ENCODE results near the gene NLE1.
A peak's percentile ranks its signal among the peaks of the same experiment; 100 is the strongest.
"Not testable (repeated sequence)": the region's sequence is repeated elsewhere in the genome, so short reads cannot be mapped to it uniquely, and the experiment has no call there.

Gene NLE1
- total RNA-seq, result 25.1 reads per million, percentile 52 among the genes with 10 or more reads in this experiment

GRCh38 chr17:35141681-35142466 is at the start of gene NLE1:
NLE1 (minus strand) TSS chr17:35142303; CDS start chr17:35142275, 28 bp downstream.
- peak; percentile 83 for DNase-seq

DNA sequence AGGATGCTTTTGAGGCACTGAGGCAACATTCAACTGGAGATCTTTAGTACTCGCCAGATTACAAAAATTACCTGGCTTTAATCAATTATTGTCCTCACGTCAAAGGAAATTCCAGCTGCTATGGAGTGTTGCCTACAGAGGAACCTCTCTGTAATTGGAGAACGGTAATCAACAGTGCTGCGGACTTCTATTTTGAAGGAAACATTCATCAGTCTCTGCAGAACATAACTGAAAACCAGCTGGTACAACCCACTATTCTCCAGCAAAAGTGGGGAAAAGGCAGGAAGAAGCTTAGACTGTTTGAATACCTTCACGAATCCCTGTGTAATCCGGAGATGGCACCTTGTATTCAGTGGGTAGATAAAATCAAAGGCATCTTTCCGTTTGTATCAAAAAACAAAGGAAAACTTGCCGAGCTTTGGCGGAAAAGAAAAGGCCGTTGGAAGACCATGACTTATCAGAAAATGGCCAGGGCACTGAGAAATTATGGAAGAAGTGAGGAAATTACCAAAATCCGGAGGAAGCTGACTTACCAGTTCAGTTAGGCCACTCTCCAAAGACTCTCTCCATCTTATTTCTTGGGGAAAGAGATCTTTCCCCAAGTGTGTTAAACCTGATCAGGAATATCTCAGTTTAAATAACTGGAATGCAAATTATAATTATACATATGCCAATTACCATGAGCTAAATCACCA is 49.0 kb upstream of the NLE1 start:
- no peak for DNase-seq

- no peak for DNase-seq
These were observed 47.2 kb upstream of the NLE1 start for GRCh38 chr17:35189291-35189690.

DNA sequence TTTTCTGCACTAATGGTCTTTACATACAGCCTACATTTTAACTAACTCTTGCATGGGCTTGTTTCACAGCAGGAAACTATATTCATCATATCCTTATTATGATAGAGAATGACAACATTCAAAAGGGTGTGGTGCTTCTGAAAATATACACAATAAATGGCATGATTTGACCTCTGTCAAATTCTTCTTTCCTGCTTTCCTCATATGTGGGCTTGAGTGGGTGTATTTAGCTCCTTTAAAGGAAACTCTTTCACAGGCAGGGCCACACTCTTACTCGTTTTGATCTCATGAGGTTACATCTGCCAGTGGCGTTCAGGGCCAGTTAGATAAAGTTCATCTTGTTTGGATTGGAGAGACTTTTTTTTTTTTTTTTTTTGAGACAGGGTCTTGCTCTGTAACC is 46.0 kb upstream of the NLE1 start:
- DNase-seq, result no peak

GRCh38 chr17:35187481-35187880 is 45.4 kb upstream of the NLE1 start:
- no peak for DNase-seq

- no peak for DNase-seq
These were observed 43.7 kb upstream of the NLE1 start for GRCh38 chr17:35185849-35186248.

DNA sequence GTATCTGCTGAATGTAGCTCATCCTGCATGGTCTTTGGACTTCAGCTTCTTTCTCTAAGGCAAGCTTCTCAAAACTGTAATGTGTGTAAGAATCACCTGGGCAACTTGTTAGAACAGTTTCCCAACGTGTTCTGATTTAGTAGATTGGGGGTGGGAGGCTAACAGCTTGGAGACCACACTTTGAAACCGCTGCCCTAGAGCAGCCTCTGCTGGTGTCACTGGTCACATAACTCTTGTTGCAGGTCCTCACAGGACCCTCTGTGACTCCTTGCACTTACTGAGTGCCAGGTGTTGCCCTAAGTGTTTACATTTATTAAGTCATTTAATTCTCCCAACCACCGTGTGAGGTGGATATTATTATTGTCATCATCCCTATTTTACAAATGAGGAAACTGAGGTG is 42.2 kb upstream of the NLE1 start:
- DNase-seq, result no peak

GRCh38 chr17:35183332-35183731 is 41.2 kb upstream of the NLE1 start:
- DNase-seq, result no peak

GRCh38 chr17:35179379-35179778 is 37.3 kb upstream of the NLE1 start:
- not testable (repeated sequence) for DNase-seq

- DNase-seq, result no peak
These were observed 34.8 kb upstream of the NLE1 start for GRCh38 chr17:35176897-35177296.

DNA sequence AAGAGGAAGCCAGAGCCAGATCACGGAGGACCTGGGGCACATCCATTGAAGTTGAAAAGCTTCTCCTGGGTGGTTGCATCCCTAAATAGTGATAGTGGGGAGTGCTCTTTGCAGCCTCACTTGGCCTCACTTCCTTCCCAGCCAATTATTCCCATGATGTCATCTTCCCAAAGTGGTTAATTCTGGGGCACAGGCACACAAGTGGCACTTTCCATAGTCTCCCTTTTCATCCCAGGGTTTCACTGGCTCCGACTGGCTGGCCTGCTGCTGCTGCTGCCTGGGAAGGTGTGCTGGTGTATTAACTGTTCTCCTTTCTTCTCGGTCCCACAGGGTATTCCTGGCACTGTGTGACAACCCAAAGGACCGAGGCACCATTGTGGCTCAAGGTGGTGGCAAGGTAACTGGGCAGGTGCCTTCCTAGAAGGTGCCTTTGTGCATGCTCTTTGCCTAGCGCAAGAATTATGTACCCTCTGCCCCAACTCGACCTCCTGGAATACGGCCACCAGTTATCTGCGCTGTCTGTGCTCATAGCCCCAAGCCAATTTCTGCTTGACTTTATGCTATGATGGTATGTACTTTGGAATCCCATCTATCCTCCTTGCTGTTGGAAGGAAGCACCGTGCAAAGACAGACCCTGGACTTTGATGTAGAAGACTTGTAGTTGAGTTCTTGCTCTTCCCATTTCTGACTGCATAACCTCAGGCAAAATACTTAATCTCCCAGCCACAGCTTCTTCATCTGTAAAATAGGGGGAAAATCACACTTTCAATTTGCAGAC is 33.7 kb upstream of the NLE1 start:
- DNase-seq, result no peak

- DNase-seq, result no peak
These were observed 32.8 kb upstream of the NLE1 start for GRCh38 chr17:35174835-35175334.

GRCh38 chr17:35172321-35172720 is 30.2 kb upstream of the NLE1 start:
- DNase-seq, result not testable (repeated sequence)

DNA sequence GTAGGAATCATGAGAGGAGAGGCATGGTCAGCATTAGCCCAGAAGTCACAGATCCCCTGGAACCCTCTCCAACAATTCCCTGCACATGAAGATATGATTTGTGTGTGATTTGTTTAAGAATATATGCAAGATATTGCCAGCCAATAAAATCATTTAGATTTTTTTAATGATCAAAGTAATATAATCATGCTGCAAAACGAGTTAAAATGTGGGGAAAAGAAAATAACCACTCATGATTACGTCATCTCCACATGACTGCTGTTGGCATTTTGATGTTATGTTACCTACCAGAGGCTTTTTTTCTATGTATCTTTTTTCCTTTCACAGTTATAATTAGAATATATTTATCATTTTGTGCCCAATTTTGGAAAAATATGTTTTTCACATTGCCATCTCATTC is 29.7 kb upstream of the NLE1 start:
- DNase-seq, result peak; percentile 20

DNA sequence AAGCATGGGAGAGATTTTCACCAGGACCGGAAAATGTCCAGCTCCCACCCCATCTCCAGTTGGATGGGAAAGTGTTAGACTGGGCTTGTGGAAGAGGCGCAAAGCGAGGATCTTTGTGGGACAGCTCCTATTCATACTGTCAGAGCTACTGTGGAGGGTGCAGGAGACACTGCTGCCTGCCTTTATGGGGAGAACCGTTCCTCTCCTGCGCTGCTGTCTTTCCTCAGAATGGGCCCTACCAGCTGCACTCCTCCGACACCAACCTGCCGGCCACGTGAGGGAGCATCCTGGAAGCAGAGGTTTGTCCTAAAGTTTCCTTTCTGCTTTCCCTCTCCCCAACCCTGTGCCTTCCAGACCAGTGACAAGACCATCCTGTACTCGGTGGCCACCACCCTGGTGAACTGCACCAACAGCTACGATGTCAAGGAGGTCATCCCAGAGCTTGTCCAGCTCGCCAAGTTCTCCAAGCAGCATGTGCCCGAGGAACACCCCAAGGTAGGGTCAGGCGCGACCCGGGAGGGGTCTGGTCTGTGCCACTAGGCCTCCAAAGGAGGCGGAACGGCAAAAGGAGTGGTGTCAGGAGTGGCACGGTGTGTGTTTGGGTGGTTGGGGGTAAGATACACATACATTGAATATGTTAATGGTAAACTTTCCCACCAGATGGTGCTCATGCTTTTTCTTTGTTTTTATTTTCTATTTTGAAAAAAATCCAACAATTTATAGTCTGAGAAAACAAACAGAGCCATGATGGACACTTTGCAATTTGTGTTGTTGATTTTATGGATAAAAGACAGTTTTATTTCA is 29.1 kb upstream of the NLE1 start:
- peak; percentile 22 for DNase-seq

DNA sequence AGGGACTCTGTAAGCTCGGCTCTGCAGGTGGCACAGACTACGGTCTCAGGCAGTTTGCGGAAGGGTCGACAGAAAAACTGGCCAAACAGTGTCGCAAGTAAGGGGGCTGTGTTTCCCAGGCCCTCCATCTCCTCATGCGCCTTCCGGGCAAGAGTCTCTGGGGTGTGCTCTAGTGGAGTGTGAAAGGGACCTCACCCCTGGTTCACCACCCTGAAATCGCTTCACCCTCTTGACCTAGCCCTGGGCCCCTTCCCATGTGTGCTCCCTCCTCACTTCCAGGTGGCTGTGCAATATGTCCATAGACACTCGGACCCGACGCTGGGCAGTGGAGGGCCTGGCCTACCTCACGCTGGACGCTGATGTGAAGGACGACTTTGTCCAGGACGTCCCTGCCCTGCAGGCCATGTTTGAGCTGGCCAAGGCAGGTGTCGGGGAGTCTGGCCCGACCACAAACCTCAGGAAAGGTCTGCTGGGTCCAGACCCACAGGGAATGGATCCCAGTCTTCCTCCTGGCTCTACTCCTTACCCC is 27.8 kb upstream of the NLE1 start:
- DNase-seq, result no peak

DNA sequence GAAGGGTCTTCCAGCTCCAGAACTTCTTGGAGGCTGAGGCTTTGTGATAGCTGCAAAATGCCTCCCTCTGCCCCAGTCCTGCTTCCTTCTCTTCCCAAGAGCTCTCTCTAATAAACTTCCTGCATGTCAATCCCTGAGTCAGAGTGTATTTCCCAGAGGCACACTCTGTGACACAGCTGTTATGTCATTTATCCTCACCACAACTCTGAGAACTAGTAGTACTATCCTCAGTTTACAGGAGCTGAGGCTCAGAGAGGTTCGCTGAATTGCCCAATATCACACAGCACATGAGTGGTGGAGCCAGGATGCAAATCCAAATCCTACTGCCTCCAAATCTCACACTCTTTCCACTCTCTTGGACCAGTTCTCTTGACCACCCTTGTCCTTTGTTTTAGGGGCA is 25.6 kb upstream of the NLE1 start:
- no peak for DNase-seq

GRCh38 chr17:35167046-35167445 is 24.9 kb upstream of the NLE1 start:
- no peak for DNase-seq

- DNase-seq, result no peak
These were observed 24.4 kb upstream of the NLE1 start for GRCh38 chr17:35166526-35166925.

DNA sequence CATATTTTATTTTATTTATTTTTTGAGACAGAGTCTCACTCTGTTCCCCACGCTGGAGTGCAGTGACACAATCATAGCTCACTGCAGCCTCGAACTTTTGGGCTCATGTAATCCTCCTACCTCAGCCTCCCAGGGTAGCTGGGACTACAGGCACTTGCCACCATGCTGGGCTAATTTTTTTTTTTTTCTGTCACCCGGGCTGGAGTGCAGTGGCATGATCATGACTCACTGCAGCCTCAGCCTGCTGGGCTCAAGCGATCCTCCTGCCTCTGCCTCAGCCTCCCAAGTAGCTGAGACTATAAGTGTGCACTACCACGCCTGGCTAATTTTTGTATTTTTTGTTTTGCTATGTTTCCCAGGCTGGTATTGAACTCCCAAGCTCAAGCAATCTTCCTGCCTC is 22.6 kb upstream of the NLE1 start:
- DNase-seq, result no peak

- no peak for DNase-seq
These were observed 21.8 kb upstream of the NLE1 start for GRCh38 chr17:35163886-35164285.

DNA sequence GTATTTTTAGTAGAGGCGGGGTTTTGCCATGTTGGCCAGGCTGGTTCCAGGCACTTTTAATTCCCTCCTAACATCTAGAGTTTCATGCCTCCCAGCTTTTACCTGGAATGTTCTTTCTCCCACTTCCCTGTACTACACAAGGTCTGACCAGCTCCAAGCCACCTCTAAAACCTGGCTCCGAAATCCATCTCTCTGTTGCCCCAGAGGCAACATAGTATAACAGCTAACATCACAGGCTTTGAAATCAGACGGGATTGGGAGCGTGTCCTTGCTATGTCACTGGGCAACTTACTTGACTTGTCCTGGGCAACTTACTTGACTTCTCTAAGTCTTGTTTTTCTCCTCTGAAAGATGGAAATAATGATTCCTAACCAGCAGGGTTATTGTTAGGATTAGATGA is 20.7 kb upstream of the NLE1 start:
- no peak for DNase-seq

Measured in effector CD4-positive, alpha-beta T cell (primary cell).